ENCODE data around the gene TUT1. TPM values are rescaled to one million over a fixed set of nuclear protein-coding genes. Genes with fewer than 3 reads are reported as not detected.
A peak's percentile ranks its signal among the peaks of the same experiment; 100 is the strongest.
"Not testable (repeated sequence)": the region's sequence is repeated elsewhere in the genome, so short reads cannot be mapped to it uniquely, and the experiment has no call there.

Gene TUT1
- total RNA-seq, 1 experiment from 2014 or later: 40.0 TPM

DNA sequence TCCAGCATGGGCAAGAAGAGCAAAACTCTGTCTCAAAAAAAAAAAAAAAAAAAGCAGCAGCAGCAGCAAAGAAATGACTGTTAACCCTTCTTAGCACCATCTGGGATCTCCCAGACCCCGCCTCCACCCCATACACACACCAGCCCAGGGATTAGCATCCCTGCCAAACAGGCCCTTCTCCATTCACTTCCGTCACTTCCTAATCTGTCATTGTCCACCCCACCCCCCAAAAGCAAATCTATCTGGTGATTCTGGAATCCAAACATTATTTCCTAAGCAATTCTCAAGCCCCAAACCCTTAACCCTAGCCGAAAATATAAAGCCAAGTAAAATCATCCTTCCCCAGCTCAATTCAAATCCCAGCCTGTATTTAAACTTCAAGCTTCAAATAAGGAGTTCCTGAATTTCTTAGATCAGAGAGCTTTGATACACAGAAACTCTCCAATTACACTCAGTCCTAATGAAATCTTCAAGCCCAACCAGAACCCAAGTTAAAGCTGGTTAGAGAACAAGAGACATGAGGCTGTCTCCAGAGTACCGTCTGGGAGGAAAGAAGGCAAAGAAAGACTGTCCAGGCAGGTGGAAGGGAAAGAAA is 38.7 kb downstream of the TUT1 start:
- no peak for TF ChIP-seq SOX15 (CRISPR knock-in tag; IDR thresholded peaks at IDR 0.05)
- TF ChIP-seq EMX1 (CRISPR knock-in tag; IDR thresholded peaks at IDR 0.05): no peak
- TF ChIP-seq ZSCAN18 (CRISPR knock-in tag; IDR thresholded peaks at IDR 0.05): no peak
- TF ChIP-seq KAT7 (CRISPR knock-in tag; IDR thresholded peaks at IDR 0.05; ENCODE audit: borderline replicate concordance): no peak
- TF ChIP-seq ZNF121 (CRISPR knock-in tag; IDR thresholded peaks at IDR 0.05): no peak
- Mint-ChIP-seq H3K27ac (peak overlapping the region; percentile 92), H3K4me1 (peaks cover 62% of the 10 kb centered on the region), H3K27me3 (ENCODE audit: low read depth) (peaks cover 33% of the 10 kb centered on the region), H3K4me3 (peak overlapping the region; percentile 46), H3K36me3 (peaks cover 10% of the 10 kb centered on the region), H3K9me3 (no peaks in the 10 kb centered on the region)
- POLR2A ChIA-PET: interaction anchor here (0.6 to 3.4 kb wide), 12 partner anchors 8 to 440 kb away, joined by 3 to 18 read pairs (median 5); partner anchors contain the start of genes BSCL2, C11orf98, CSKMT and TUT1
- ATAC-seq (no peak), DNase-seq (ENCODE audit: low spot score) (no peak)
- CTCF ChIA-PET: interaction anchor here (0.7 to 11.8 kb wide), 15 partner anchors 7 to 445 kb away, joined by 3 to 311 read pairs (median 5); partner anchors contain the start of genes AHNAK, EEF1G and MTA2

DNA sequence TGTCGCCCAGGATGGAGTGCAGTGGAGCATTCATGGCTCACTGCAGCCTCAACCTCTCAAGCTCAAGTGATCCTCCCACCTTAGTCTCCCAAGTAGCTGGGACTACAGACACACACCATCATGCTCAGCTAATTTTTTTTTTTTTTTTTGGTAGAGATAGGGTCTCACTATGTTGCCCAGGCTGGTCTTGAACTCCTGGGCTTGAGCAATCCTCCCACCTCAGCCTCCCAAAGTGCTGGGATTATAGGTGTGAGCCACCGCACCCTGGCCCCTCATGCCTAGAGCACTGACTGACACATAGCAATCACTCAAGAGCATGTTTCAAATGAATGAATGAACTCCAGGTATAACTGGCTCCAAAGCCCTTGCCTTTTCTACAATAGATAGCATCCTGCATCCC is 40.8 kb downstream of the TUT1 start:
- not testable (repeated sequence) for H3K36me3 Mint-ChIP-seq; H3K4me3 Mint-ChIP-seq; DNase-seq (ENCODE audit: low spot score); H3K9me3 Mint-ChIP-seq; ATAC-seq; H3K27ac Mint-ChIP-seq
- CTCF ChIA-PET: interaction anchor here (1.0 to 11.8 kb wide), 5 partner anchors 5 to 156 kb away, joined by 3 to 311 read pairs (median 61); partner anchors contain the start of gene AHNAK
- POLR2A ChIA-PET: interaction anchor here (0.7 to 3.4 kb wide), 2 partner anchors 8 to 443 kb away, joined by 3 to 18 read pairs; no protein-coding TSS in a partner anchor
- Mint-ChIP-seq H3K27me3 (ENCODE audit: low read depth) (peaks cover 50% of the 10 kb centered on the region), H3K4me1 (peaks cover 46% of the 10 kb centered on the region)

GRCh38 chr11:62548545-62549335 is 42.6 kb downstream of the TUT1 start:
- no peak for DNase-seq (ENCODE audit: low spot score)
- Mint-ChIP-seq H3K9me3 (no peaks in the 10 kb centered on the region), H3K36me3 (no peaks in the 10 kb centered on the region), H3K4me3 (no peak overlapping the region), H3K27ac (no peak overlapping the region), H3K27me3 (ENCODE audit: low read depth) (peaks cover 67% of the 10 kb centered on the region), H3K4me1 (peaks cover 49% of the 10 kb centered on the region)
- no peak for ATAC-seq
- ChIA-PET CTCF (interaction anchor here (3.5 to 13.3 kb wide), 5 partner anchors 8 to 154 kb away, joined by 21 to 552 read pairs (median 108); partner anchors contain the start of gene SCGB1A1), POLR2A (no interaction called here)
- TF ChIP-seq MYBL2 (CRISPR knock-in tag; IDR thresholded peaks at IDR 0.05) (no peak), RORB (CRISPR knock-in tag; IDR thresholded peaks at IDR 0.05) (no peak), CREM (CRISPR knock-in tag; IDR thresholded peaks at IDR 0.05) (no peak), FOXK1 (CRISPR knock-in tag; IDR thresholded peaks at IDR 0.05) (no peak), TCF7 (CRISPR knock-in tag; IDR thresholded peaks at IDR 0.05; ENCODE audit: low read depth) (no peak), SMAD3 (CRISPR knock-in tag; IDR thresholded peaks at IDR 0.05; ENCODE audit: borderline replicate concordance) (no peak), ZNF232 (CRISPR knock-in tag; IDR thresholded peaks at IDR 0.05) (no peak), KAT7 (CRISPR knock-in tag; IDR thresholded peaks at IDR 0.05; ENCODE audit: borderline replicate concordance) (no peak), NFE2L1 (CRISPR knock-in tag; IDR thresholded peaks at IDR 0.05) (no peak), OVOL2 (CRISPR knock-in tag; IDR thresholded peaks at IDR 0.05; ENCODE audit: borderline replicate concordance) (no peak), ELF4 (CRISPR knock-in tag; IDR thresholded peaks at IDR 0.05; ENCODE audit: low read depth) (no peak), SMAD4 (CRISPR knock-in tag; IDR thresholded peaks at IDR 0.05) (no peak)
- TF ChIP-seq, protein P1, sequence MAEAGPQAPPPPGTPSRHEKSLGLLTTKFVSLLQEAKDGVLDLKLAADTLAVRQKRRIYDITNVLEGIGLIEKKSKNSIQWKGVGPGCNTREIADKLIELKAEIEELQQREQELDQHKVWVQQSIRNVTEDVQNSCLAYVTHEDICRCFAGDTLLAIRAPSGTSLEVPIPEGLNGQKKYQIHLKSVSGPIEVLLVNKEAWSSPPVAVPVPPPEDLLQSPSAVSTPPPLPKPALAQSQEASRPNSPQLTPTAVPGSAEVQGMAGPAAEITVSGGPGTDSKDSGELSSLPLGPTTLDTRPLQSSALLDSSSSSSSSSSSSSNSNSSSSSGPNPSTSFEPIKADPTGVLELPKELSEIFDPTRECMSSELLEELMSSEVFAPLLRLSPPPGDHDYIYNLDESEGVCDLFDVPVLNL (CRISPR knock-in tag; IDR thresholded peaks at IDR 0.05; ENCODE audit: borderline replicate concordance, low read depth): no peak
- TF ChIP-seq, protein P2, sequence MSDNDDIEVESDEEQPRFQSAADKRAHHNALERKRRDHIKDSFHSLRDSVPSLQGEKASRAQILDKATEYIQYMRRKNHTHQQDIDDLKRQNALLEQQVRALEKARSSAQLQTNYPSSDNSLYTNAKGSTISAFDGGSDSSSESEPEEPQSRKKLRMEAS (CRISPR knock-in tag; IDR thresholded peaks at IDR 0.05): no peak
- TF ChIP-seq, protein P3, sequence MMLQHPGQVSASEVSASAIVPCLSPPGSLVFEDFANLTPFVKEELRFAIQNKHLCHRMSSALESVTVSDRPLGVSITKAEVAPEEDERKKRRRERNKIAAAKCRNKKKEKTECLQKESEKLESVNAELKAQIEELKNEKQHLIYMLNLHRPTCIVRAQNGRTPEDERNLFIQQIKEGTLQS (CRISPR knock-in tag; conservative IDR thresholded peaks at IDR 0.05): no peak
- TF ChIP-seq, protein P4, sequence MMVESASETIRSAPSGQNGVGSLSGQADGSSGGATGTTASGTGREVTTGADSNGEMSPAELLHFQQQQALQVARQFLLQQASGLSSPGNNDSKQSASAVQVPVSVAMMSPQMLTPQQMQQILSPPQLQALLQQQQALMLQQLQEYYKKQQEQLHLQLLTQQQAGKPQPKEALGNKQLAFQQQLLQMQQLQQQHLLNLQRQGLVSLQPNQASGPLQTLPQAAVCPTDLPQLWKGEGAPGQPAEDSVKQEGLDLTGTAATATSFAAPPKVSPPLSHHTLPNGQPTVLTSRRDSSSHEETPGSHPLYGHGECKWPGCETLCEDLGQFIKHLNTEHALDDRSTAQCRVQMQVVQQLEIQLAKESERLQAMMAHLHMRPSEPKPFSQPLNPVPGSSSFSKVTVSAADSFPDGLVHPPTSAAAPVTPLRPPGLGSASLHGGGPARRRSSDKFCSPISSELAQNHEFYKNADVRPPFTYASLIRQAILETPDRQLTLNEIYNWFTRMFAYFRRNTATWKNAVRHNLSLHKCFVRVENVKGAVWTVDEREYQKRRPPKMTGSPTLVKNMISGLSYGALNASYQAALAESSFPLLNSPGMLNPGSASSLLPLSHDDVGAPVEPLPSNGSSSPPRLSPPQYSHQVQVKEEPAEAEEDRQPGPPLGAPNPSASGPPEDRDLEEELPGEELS (CRISPR knock-in tag; IDR thresholded peaks at IDR 0.05): no peak
